ENCODE results near the gene NUDT3. TPM values are rescaled to one million over a fixed set of nuclear protein-coding genes. Genes with fewer than 3 reads are reported as not detected.
"Not testable (repeated sequence)": the region's sequence is repeated elsewhere in the genome, so short reads cannot be mapped to it uniquely, and the experiment has no call there.

NUDT3 gene
- total RNA-seq, 1 donor from 2014 or later, result 18.7 TPM

DNA sequence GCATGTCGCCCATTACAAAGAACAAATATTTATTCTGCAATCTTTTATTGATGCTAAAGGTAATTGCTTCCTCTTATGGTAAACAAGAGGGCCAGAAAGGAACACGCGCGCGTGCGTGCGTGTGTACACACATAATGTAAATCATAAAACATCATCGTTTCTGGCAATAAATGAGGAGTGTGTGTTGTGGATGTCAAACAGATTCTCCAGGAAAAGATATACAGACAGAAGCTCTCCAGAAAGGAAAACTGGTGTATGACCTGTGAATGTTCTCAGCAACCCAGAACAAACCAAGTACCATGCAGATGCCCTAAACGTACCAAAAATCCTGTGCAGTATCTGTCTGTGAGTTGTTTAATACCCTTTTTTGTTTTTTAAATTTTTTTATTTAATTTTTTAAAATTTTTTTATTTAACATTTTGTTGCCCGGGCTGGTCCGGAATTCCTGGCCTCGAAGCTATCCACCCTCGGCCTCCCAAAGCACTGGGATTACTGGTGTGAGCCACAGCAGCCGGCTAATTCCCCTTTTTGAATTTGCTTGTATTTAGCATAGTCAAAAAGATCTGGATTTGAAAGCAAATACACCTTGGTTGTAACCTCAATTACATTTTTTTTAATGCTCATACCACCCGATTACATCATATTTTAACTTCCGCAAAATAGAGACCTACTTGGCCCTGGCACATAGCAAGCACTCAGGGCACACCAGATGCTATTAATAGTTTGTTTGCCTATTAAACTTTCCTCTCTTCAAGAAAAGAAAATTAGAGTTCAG lies 909 bp upstream of the NUDT3 start:
- intact Hi-C loops (cut with micrococcal nuclease), result loop anchor here (2.0 kb wide), 1 partner anchor 31 kb away; no protein-coding TSS in a partner anchor

DNA sequence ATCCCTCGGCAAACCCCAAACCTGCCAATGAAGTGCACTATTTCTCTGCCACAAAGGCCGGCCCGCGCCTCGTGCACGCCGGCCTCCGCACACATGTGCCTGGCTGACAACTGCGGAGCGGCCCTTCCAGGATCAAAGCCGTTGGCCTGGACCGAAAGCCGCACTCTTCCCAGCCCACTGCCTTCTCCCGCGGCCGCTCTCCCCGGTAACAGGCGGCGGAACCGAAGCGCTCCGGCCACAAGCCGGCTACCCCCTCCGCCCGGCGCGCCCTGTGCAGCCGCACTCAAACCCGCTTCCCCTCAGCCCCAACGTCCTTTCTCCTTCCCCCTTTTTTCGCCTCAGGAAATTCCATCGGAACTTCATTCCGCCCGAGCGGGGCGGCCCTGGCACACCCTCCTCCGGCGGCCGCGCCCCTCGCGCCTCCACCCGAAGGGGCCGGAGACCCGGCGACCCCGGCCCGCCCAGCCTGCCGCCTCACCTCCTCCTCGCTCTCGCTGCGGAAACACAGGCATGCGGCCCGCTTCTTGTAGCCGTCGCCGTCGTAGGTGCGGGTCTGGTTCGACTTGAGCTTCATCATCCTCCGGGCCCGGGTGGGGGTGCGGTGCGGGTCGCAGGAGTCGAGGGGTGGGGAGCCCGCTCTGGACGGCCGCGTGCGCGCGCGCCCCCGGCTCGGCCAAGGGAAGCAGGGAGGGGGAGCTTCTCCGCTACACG lies 528 bp downstream of the NUDT3 start:
- intact Hi-C loops (cut with micrococcal nuclease), result loop anchor here (1.0 to 2.0 kb wide), 2 partner anchors 33 to 143 kb away; partner anchors contain the start of gene SMIM29

DNA sequence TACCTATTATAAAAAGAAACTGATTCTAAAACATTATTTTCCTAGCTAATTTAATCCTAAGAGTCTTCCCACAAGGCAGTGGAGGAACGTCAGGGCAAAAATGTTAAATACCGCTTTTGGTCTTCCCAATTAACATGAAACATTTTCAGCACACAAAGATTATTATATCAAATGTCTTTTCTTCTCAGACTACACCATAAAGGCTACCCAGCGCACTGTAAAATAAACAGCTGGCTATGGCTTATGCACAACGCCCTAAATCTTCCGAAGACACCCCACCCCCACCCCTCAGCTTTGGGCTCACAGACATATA lies 1.0 kb downstream of the NUDT3 start:
- intact Hi-C loops (cut with micrococcal nuclease), result no loop called here

DNA sequence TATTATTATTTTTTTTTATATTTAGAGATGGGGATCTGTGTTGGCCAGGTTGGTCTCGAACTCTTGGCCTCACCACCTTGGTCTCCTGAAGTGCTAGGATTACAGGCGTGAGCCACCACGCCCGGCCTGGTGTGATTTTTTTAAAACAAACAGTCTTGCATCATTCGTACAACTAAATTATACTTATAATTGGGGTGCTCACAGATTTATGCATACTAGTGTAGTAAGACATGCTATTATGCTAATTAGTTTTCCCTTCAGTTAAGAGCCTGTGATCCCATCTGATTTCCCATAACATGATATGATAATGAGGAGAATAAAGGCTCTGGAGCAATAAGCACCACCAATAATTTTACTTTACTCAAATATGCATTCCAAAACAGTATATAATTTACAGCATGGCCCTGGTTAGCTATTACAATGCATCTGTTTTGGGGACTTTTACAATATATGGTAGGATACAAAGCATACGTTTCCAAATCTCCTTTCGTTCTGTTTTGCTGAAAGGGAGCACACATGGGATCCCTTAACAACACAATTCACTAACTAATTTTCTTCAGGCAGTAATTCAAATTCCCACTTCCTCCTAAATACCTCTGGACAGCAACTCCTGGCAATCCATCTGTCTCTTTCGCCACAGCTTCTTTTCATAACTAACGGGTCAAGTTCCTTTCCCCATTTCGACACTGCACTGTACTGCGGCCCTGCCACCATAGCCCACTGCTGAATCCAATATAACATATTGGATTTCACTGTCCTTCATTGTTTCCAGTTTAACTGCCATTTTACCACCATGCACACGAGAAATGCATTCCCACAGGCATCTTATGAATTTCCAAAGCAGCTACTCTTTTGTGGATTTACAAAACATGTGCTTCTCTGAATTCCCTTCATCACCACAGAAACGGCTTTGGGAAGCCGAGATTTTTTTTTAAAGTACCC lies 1.7 kb downstream of the NUDT3 start:
- intact Hi-C loops (cut with micrococcal nuclease), result no loop called here

DNA sequence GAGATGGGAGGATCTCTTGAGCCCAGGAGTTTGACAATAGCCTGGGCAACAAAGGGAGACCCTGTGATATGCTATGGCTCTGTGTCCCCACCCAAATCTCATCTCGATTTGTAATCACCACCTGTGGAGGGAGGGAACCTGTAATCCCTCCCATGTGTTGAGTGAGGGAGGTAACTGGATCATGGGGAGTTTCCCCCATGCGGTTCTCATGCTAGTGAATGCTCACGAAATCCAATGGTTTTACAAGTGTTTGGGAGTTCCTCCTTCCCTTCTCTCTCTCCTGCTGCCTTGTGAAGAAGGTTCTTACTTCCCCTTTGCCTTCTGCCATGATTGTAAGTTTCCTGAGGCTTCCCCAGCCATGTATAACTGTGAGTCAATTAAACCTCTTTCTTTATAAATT lies 3.4 kb downstream of the NUDT3 start:
- intact Hi-C loops (cut with micrococcal nuclease), result no loop called here

DNA sequence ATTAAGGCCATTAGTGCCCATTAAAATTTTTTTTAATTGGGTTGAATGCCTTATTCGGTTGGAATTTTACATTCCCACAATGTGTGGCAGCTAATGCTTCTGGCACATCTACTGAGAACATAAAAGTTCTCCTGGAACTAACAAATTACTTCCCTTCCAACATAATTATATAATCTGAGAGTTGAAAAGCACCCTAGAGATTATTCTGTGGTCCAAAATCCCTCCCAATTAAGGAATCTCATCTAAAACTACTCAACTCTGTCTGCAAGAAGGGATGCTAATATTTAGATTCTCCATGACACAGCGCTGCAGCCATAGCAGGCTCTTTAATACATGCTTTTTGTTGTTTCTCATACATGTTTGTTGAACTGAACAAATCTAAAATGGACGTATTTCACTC lies 4.0 kb downstream of the NUDT3 start:
- intact Hi-C loops (cut with micrococcal nuclease), result no loop called here

DNA sequence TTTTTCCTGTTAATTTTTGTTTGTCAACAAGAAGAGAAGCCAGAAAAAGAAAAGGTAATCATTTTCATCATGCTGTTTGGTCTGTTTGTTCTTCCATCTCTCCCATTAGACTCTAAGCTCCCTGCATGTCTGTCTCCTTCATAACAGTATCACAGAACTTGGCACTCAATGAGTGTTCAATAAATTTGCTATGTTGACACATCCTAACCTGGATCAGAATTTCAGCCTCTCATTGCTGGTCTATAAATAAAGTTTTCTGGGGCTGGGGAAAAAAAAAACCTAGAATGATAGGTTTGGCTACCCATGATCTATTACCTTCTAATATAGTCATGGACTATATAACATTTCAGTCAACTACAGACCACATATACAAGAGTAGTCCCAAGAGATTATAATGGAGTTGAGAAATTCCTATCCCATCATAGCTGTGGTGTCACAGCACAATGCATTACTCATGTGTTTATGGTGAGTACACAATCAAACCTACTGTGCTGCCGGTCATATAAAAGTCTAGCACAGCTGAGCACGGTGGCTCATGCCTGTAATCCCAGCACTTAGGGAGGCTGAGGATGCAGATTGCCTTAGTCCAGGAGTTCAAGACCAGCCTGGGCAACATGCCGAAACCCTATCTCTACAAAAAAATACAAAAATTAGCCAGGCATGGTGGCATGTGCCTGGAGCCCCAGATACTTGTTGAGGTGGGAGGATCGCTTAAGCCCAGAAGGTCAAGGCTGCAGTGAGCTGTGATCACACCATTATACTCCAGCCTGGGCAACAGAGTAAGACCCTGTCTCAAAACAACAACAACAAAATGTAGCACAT lies 5.9 kb downstream of the NUDT3 start:
- intact Hi-C loops (cut with micrococcal nuclease), result no loop called here

DNA sequence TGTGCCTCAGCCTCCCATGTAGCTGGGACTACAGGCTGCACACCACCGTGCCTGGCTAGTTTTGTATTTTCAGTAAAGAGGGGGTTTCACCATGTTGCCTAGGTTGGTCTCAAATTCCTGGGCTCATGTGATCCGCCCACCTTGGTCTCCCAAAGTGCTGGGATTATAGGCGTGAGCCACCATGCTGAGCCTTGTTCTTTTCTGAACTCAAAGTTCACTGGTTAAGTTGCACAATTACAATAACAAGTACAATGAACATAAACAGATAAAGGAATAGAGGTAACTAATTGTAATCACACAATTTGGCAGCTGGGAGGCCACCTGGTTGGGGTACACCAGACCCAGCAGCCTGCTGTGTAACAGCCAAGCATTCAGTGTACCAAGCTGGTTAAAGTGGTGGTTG lies 6.7 kb downstream of the NUDT3 start:
- intact Hi-C loops (cut with micrococcal nuclease), result no loop called here

DNA sequence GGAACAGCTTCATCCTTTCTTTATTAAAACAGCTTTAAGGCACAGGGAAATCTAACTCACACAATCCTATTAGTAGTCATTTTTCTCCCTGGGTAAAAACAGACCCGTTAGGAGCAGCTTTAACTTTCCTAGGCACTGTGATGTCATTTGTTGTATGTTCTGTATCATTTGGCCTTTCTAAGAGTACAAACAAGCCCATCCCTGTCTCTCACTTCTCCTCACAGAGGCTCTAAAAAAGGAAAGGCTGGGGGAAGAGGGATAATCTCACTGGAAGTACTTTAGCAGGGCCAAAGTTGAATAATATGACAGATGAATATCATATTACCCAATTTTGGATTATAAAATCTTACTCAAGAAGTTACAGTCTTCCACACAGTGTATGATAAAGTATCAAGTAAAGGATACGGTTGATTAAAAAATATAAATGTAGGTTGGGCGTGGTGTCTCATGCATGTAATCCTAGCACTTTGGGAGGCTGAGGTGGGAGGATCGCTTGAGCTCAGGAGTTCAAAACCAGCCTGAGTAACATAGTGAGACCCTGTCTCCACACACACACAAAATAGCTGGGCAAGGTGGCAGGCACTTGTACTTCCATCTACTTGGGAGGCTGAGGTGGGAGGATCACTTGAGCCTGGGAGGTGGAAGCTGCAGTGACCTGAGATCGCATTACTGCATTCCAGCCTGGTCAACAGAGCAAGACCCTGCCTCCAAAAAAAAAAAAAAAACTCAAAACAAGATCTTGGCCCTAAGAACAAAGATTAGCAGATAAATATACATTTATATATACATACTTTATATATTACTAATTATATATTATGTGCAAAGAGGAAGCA lies 7.9 kb downstream of the NUDT3 start:
- intact Hi-C loops (cut with micrococcal nuclease), result no loop called here

DNA sequence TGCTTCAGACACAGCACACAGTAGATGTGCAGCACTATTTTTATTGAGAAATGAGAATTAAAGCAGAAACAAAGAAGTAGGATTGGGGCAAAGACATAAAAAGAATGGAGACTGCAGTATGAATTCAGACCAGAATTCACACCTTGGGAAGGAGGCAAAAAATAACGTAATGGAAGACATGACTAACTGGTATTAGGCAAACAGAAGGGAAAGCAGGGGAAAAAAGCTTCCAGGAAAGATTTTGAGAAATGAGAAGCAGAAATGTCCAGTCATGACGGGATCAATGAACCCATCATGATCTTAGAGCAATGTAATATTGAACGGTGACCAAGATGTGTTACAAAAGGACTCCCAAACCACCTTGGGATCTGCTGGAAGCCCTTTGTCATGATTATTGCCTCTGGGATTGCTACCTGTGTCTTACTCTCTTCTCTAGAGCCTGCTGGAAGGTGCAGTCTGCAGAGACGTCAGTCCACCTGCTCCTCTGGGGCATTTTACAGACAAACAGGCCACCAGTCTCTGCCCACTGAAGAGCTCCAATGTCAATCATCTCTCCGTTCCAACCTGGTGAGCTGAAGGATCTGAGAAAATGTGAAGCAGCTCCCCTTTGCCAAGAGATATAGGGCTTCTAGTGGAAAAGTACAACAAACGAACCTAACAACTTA lies 8.7 kb downstream of the NUDT3 start:
- intact Hi-C loops (cut with micrococcal nuclease), result no loop called here

DNA sequence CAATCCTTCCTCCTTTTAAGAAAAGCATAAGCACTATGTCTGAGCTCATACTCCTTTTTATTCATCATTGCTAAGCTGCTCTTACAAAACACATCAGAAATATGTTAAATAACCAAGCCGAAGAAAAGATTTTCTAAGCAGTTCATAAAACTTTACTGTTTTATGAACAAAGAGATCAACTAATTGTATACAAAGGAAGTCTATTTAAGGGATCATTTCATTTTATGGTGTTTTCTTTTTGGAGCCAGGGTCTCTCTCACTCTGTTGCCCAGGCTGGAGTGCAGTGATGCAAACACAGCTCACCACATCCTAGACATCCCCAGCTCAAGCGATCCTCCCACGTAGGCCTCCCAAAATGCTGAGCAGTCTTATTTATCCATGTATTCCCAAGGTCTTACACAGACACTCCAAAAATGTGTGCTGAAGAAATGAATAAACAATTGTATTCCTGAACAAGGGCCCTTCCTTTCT lies 9.3 kb downstream of the NUDT3 start:
- intact Hi-C loops (cut with micrococcal nuclease), result no loop called here

DNA sequence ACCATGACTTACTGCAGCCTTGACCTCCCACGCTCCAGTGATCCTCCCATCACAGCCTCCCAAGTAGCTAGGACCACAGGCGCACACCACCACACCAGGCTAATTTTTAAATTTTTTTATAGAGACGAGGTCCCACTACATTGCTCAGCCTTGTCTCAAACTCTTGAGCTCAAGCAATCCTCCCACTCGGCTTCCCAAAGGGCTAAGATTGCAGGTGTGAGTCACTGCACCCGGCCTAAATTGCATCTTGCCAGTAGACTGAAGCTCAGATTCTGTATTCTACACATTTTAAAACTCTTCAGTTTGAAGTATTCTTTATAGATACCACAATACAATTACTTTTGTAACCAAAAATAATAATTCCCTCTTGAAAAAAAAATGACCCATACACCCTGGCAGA lies 11.4 kb downstream of the NUDT3 start:
- intact Hi-C loops (cut with micrococcal nuclease), result no loop called here

DNA sequence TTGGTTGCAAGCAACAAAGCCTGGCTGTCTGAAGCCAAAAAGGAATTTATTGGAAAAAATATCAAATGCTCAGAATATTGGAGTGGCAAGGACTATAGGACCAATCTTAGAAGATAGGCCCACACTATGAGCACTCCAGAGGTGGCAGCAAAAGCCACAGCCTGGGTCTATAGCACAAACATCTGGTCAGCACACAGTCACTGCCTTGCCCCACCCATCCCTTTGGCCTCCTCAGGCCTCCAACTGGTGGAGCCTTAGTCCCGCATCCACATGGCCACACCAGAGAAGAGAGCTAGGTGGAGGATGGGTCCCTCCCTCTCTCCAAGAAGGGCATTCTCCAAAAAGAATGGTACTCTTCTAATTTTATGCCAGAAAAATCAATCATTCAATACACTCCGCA lies 14.0 kb downstream of the NUDT3 start:
- intact Hi-C loops (cut with micrococcal nuclease), result no loop called here

DNA sequence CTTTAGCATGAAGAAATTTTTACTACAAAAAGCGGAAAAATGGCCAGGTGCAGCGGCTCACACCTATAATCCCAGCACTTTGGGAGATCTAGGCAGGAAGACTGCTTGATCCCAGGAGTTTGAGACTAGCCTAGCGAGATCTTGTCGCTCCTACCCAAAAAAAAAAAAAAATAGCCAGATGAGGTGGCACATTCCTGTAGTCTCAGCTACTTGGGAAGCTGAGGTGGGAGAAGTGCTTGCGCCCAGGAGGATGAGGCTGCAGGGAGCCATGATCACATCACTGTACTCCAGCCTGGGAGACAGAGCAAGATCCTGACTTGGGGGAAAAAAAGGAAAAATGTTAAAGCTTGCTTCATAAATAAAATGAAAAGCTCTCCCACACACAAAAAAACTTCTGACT lies 14.5 kb downstream of the NUDT3 start:
- intact Hi-C loops (cut with micrococcal nuclease), result no loop called here

DNA sequence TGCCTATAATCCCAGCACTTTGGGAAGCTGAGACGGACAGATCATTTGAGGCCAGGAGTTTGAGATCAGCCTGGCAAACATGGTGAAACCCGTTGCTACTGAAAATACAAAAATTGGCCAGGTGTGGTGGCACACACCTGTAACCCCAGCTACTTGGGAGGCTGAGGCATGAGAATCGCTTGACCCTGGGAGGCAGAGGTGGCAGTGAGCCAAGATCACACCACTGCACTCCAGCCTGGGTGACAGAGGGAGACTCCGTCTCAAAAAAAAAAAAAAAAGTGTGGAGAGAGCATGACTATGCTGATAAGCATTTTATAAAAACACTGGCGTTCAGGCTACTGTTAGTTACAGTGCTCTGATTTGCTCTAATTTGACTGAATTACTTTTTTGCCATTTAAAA lies 14.9 kb downstream of the NUDT3 start:
- intact Hi-C loops (cut with micrococcal nuclease), result not testable (repeated sequence)

DNA sequence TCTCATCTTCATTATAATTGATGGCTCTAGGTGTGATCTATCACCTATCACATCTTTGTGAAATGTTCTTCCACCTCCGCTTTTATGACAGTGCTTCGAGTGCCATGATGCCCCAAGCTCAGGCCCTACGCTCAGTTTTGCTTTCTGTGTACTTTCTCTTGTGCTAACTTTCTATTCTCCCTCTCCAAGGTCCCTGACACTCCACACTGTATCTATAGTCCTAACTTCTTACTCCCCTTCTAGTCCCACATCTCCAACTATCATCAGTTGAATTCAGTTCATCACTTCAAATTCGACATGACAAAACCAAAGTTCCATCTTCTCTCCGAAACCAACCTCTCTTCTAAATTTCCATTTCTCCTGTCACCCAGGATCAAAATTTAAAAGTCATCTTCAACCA lies 16.6 kb downstream of the NUDT3 start:
- intact Hi-C loops (cut with micrococcal nuclease), result no loop called here

DNA sequence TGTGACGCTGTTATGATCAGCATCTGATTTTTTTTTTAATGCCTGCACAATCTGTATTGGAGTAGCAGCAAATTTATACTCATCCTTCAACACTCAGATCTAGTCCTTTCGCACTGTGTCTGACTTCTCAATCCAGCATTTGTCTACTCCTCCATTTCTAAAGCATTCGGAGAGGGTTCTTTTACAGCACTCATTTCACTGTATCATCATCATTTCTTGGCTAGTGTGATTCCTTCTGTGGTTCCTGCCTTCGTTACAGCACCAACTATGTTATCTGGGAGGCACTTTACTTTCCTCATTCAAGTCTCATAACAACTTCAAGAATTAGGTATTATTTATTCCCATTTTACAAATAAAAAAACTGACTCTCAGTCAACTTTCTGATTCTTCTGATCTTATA lies 18.0 kb downstream of the NUDT3 start:
- intact Hi-C loops (cut with micrococcal nuclease), result no loop called here

DNA sequence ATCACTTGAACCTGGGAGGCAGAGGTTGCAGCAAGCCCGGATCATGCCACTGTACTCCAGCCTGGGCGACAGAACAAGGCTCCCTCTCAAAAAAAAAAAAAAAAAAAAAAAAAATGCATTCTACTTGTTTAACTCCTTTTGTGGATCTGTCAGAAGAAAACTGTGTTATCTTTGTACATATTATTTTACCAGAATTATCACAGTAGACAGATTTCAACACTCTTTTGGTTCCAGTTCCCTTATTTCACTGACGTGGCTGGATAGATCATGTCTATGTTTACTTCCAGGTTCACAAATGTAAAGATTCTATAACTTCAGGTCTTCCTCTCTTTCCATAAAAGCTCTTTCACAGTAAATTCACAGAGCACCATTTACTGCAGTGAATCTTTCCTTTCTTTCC lies 18.4 kb downstream of the NUDT3 start:
- intact Hi-C loops (cut with micrococcal nuclease), result no loop called here

DNA sequence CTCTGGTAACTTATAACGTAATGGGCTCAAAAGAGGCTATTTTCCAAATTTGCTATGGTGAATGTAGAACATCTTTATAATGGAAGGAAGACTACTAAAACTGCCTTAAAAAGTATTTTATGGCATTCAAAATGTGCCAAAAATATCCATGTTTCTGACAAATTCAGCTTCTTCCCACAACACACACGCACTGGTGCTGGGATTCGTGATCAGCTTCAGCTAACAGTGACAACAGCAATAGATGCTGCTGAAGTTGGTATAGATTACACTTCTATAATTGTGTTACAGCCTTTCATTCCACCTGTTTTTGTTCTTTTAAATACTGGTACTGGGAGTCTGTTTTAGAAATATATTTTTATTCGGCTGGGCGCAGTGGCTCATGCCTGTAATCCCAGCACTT lies 19.0 kb downstream of the NUDT3 start:
- intact Hi-C loops (cut with micrococcal nuclease), result no loop called here

DNA sequence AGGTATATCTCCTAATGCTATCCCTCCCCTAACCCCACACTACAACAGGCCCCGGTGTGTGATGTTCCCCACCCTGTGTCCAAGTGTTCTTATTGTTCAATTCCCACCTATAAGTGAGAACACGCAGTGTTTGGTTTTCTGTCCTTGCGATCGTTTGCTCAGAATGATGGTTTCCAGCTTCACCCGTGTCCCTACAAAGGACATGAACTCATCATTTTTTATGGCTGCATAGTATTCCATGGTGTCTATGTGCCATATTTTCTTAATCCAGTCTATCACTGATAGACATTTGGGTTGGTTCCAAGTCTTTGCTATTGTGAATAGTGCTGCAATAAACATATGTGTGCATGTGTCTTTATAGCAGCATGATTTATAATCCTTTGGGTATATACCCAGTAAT lies 20.6 kb downstream of the NUDT3 start:
- intact Hi-C loops (cut with micrococcal nuclease), result not testable (repeated sequence)

Measured in T-helper 2 cell treated with Interferon-gamma antibody and Interleukin-4, amounts not matched to agents 100 ng/mL and 5 ng/mL, for 36 hours (primary cell).